SHP77 (cell line): ENCODE data around the gene ZDHHC20.

Experiments used
- DNase-seq, 2 experiments: peaks; one replicate each; lab custom pipeline; 2025; lab: John Stamatoyannopoulos, UW

The ZDHHC20 gene

GRCh38 chr13:21326155-21327031, 132.7 kb downstream of the ZDHHC20 start:
- no peak for DNase-seq

GRCh38 chr13:21324803-21325202, 134.3 kb downstream of the ZDHHC20 start:
- DNase-seq, result no peak

DNA sequence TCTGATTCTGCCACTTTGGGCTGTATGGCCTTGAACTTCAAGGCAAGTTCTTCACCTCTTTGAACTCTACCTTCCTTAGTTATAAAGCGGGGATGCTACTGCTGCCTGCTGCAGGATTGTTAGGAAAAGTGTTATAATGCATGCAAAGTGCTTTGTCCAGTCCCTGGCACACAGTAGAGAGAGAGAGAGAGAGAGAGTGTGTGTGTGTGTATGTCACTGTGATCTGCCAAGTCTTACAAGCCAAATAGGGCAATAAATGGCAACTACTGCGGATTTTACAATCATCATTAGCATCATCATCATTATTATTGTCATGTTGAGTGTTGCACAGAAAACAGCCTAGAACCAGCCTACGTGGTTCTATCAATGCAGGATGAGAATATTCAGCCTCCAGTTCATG, 136.1 kb downstream of the ZDHHC20 start:
- no peak for DNase-seq
